Astrocyte (in vitro differentiated cells and primary cell): ENCODE data around the gene PLN. TPM values are rescaled to one million over a fixed set of nuclear protein-coding genes. Genes with fewer than 3 reads are reported as not detected.

Experiments used
- DNase-seq: peaks from one replicate; pipeline ENCODE4 v3.0.0-alpha.2; 2010; ENCODE audit warnings: low read depth
- FAIRE-seq: peaks from 2 replicates; lab custom pipeline; 2011; peaks lifted over from hg19 to GRCh38; lab: Jason Lieb, UNC
- H2AFZ ChIP-seq: 2 replicates; pipeline ENCODE4 v1.6.0; 2012; ENCODE audit warnings: low read depth, low read length, inconsistent platforms
- H3K27ac ChIP-seq: 2 replicates; pipeline ENCODE4 v1.5.1; 2011; ENCODE audit warnings: low read depth, low read length, inconsistent platforms
- H3K27me3 ChIP-seq: 2 replicates; pipeline ENCODE4 v1.6.0; 2011; ENCODE audit warnings: low read length, inconsistent platforms; ENCODE audit not compliant: insufficient read depth
- H3K36me3 ChIP-seq: 2 replicates; pipeline ENCODE4 v1.5.1; 2011; ENCODE audit warnings: low read length, inconsistent platforms; ENCODE audit not compliant: insufficient read depth
- H3K4me1 ChIP-seq: 2 replicates; pipeline ENCODE4 v1.5.1; 2011; ENCODE audit warnings: low read length, inconsistent platforms; ENCODE audit not compliant: insufficient read depth
- H3K4me2 ChIP-seq: 2 replicates; pipeline ENCODE4 v1.6.0; 2012; ENCODE audit warnings: low read length, inconsistent platforms
- H3K4me3 ChIP-seq: 2 replicates; pipeline ENCODE4 v1.5.1; 2011; ENCODE audit warnings: low read depth, mild to moderate bottlenecking, low read length, inconsistent platforms; ENCODE audit not compliant: insufficient read depth
- H3K79me2 ChIP-seq: 2 replicates; pipeline ENCODE4 v1.6.0; 2012; ENCODE audit warnings: mild to moderate bottlenecking, low read length, inconsistent platforms; ENCODE audit not compliant: insufficient read depth
- H3K9ac ChIP-seq: 2 replicates; pipeline ENCODE4 v1.6.0; 2012; ENCODE audit warnings: mild to moderate bottlenecking, low read length, inconsistent platforms
- H3K9me3 ChIP-seq: 2 replicates; pipeline ENCODE4 v1.5.1; 2012; ENCODE audit warnings: low read depth, mild to moderate bottlenecking, low read length, inconsistent platforms; ENCODE audit not compliant: insufficient read depth
- H4K20me1 ChIP-seq: 2 replicates; pipeline ENCODE4 v1.6.0; 2012; ENCODE audit warnings: low read length, inconsistent platforms; ENCODE audit not compliant: insufficient read depth
- H3K27ac Mint-ChIP-seq: one replicate; pipeline ENCODE4 v1.8.0; 2021; ENCODE audit warnings: mild to moderate bottlenecking, mixed read lengths; ENCODE audit not compliant: unreplicated experiment
- H3K27me3 Mint-ChIP-seq: one replicate; pipeline ENCODE4 v1.8.0; 2021; ENCODE audit warnings: low read depth, mixed read lengths; ENCODE audit not compliant: unreplicated experiment
- H3K36me3 Mint-ChIP-seq: one replicate; pipeline ENCODE4 v1.8.0; 2021; ENCODE audit warnings: low read depth, mixed read lengths; ENCODE audit not compliant: unreplicated experiment
- H3K4me1 Mint-ChIP-seq: one replicate; pipeline ENCODE4 v1.8.0; 2021; ENCODE audit warnings: low read depth, mixed read lengths; ENCODE audit not compliant: unreplicated experiment
- H3K4me3 Mint-ChIP-seq: one replicate; pipeline ENCODE4 v1.8.0; 2021; ENCODE audit warnings: mild to moderate bottlenecking, moderate library complexity, mixed read lengths; ENCODE audit not compliant: unreplicated experiment
- H3K9me3 Mint-ChIP-seq: one replicate; pipeline ENCODE4 v1.8.0; 2021; ENCODE audit warnings: mild to moderate bottlenecking, mixed read lengths; ENCODE audit not compliant: unreplicated experiment
- EZH2 ChIP-seq: IDR thresholded peaks from 2 replicates; pipeline ENCODE4 v1.6.1; 2012; ENCODE audit warnings: mild to moderate bottlenecking, low read length, inconsistent platforms; ENCODE audit not compliant: insufficient read depth
- total RNA-seq: library from RNA; stranded (reverse); gene quantifications from 2 replicates; pipeline ENCODE4 v1.2.1, GENCODE V29; 2021
- TF ChIP-seq, protein P1 (sequence below): IDR thresholded peaks from 2 replicates; pipeline ENCODE4 v1.5.1; 2011; ENCODE audit warnings: low read depth, mild to moderate bottlenecking, inconsistent platforms, low read length, moderate library complexity; ENCODE audit not compliant: insufficient read depth

Gene PLN
- total RNA-seq, 1 donor from 2014 or later = not detected

DNA sequence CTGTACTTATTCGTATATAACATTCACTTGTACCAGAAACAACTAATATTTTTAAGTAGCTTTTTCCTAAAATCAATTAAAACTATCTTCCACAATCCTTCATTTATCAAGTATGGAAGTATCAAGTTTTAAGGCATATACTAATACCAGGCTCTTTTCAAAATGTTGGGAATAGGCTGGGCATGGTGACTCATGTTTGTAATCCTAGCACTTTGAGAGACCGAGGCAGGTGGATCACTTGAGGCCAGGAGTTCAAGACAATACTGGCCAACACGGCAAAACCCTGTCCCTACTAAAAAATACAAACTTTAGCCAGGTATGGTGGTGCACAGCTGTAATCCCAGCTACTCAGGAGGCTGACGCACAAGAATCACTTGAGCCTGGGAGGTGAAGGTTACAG is 25.7 kb upstream of the PLN start:
- Histone ChIP-seq H3K36me3 (peaks cover 3% of the 10 kb centered on the region), H3K4me3 (no peak overlapping the region), H3K27ac (no peak overlapping the region), H2AFZ (no peak overlapping the region), H3K4me2 (no peak overlapping the region), H3K27me3 (no peaks in the 10 kb centered on the region), H3K9ac (no peak overlapping the region), H3K79me2 (peaks cover 24% of the 10 kb centered on the region), H4K20me1 (peaks cover 17% of the 10 kb centered on the region), H3K9me3 (no peaks in the 10 kb centered on the region), H3K4me1 (no peaks in the 10 kb centered on the region)
- no peak for DNase-seq
- Mint-ChIP-seq H3K27ac (no peak overlapping the region), H3K9me3 (peaks cover 2% of the 10 kb centered on the region), H3K36me3 (peaks cover 8% of the 10 kb centered on the region), H3K4me1 (peaks cover 3% of the 10 kb centered on the region), H3K4me3 (no peak overlapping the region), H3K27me3 (no peaks in the 10 kb centered on the region)
- no peak for TF ChIP-seq EZH2
- TF ChIP-seq, protein P1, sequence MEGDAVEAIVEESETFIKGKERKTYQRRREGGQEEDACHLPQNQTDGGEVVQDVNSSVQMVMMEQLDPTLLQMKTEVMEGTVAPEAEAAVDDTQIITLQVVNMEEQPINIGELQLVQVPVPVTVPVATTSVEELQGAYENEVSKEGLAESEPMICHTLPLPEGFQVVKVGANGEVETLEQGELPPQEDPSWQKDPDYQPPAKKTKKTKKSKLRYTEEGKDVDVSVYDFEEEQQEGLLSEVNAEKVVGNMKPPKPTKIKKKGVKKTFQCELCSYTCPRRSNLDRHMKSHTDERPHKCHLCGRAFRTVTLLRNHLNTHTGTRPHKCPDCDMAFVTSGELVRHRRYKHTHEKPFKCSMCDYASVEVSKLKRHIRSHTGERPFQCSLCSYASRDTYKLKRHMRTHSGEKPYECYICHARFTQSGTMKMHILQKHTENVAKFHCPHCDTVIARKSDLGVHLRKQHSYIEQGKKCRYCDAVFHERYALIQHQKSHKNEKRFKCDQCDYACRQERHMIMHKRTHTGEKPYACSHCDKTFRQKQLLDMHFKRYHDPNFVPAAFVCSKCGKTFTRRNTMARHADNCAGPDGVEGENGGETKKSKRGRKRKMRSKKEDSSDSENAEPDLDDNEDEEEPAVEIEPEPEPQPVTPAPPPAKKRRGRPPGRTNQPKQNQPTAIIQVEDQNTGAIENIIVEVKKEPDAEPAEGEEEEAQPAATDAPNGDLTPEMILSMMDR = no peak
- no peak for FAIRE-seq

DNA sequence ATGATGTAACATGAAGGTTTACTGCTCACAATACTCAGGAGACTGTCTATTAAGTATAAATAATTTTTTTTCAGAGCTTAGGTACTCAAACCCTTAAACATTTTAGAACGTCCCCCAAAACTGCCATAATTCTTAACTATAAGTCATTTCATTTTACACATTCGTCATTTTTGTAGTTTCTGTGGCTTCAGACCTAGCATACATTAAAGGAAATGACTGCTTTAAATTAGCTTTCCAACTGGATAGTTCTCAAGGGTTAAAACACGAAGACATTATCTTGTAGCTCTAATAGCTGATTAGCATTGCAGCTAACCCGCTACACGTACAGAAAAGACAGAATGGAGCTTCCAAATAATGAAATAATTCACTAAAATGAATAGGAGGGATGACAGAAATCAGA is 24.9 kb upstream of the PLN start:
- DNase-seq (no peak), FAIRE-seq (no peak)
- no peak overlapping the region for H3K27ac Mint-ChIP-seq
- TF ChIP-seq, protein P1 = no peak
- TF ChIP-seq EZH2 = no peak
- no peak overlapping the region for H3K4me2 ChIP-seq
- no peaks in the 10 kb centered on the region for H3K9me3 ChIP-seq
- H2AFZ ChIP-seq = no peak overlapping the region
- no peak overlapping the region for H3K4me3 ChIP-seq
- no peaks in the 10 kb centered on the region for H3K27me3 ChIP-seq
- peaks cover 30% of the 10 kb centered on the region for H3K79me2 ChIP-seq
- H3K4me3 Mint-ChIP-seq = no peak overlapping the region
- no peaks in the 10 kb centered on the region for H3K9me3 Mint-ChIP-seq
- H4K20me1 ChIP-seq = peaks cover 17% of the 10 kb centered on the region
- no peak overlapping the region for H3K27ac ChIP-seq
- H3K27me3 Mint-ChIP-seq = no peaks in the 10 kb centered on the region
- H3K9ac ChIP-seq = no peak overlapping the region
- H3K36me3 ChIP-seq = peaks cover 3% of the 10 kb centered on the region
- H3K36me3 Mint-ChIP-seq = peaks cover 5% of the 10 kb centered on the region
- H3K4me1 ChIP-seq = no peaks in the 10 kb centered on the region
- peaks cover 3% of the 10 kb centered on the region for H3K4me1 Mint-ChIP-seq

DNA sequence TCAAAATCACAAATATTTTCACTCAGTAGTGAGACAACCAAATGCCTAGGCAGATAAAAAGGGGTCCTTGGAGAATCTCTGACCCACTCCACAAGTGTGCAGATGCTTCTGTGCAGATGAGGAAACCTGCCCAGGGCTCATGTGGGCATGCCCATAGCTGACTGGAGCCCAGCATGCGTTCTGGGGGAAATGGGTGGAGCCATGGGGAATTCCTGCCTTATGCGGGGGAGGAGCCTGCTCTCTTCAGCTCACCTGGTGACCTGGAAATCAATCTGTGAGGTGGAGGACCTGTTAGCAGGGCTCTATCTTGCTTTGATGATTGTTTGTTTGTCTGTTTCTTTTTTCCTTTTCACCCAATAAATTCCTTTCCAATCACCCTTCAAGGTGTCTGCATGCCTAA is 23.4 kb upstream of the PLN start:
- Histone ChIP-seq H3K27me3 (no peaks in the 10 kb centered on the region), H4K20me1 (peaks cover 20% of the 10 kb centered on the region), H3K9me3 (no peaks in the 10 kb centered on the region), H3K9ac (no peak overlapping the region), H3K4me2 (no peak overlapping the region), H2AFZ (no peak overlapping the region), H3K4me3 (no peak overlapping the region), H3K79me2 (peaks cover 42% of the 10 kb centered on the region), H3K27ac (no peak overlapping the region), H3K36me3 (peaks cover 3% of the 10 kb centered on the region), H3K4me1 (no peaks in the 10 kb centered on the region)
- Mint-ChIP-seq H3K9me3 (no peaks in the 10 kb centered on the region), H3K4me3 (no peak overlapping the region), H3K27ac (no peak overlapping the region), H3K27me3 (no peaks in the 10 kb centered on the region), H3K4me1 (peaks cover 3% of the 10 kb centered on the region), H3K36me3 (peaks cover 2% of the 10 kb centered on the region)
- no peak for DNase-seq
- no peak for FAIRE-seq
- no peak for TF ChIP-seq EZH2
- TF ChIP-seq, protein P1 = no peak
